HCT116 (cell line): ENCODE data around the gene CCDC154.

Experiments used
- CTCF ChIP-seq, 3 experiments: fragments of 200-600 bp in 1 of 3; sonication (generic) in 1 of 3; IDR thresholded peaks in 2 of 3; conservative IDR thresholded peaks in 1 of 3; 2 replicates each; pipeline ENCODE4 v1.5.1; 2012 to 2017; ENCODE audit warnings: low read depth in 2 of 3, low read length in 2 of 3, antibody characterized with exemption in 1 of 3, borderline replicate concordance in 1 of 3, control low read depth in 1 of 3, mild to moderate bottlenecking in 1 of 3, mixed read lengths in 1 of 3, mixed run types in 1 of 3, moderate library complexity in 1 of 3; ENCODE audit not compliant: insufficient read depth in 1 of 3
- ELF1 ChIP-seq: IDR thresholded peaks from 2 replicates; pipeline ENCODE4 v1.6.1; 2012; ENCODE audit warnings: low read depth, borderline replicate concordance
- EZH2 ChIP-seq: fragments of 200-600 bp; sonication (generic); IDR thresholded peaks from 2 replicates; pipeline ENCODE4 v1.6.1; 2017; ENCODE audit warnings: antibody characterized with exemption, mixed run types
- POLR2A ChIP-seq: IDR thresholded peaks from 2 replicates; pipeline ENCODE4 v1.7.0; 2011; ENCODE audit warnings: borderline replicate concordance; ENCODE audit not compliant: insufficient read depth, insufficient read length; ENCODE audit errors: extremely low read depth
- RAD21 ChIP-seq: IDR thresholded peaks from 2 replicates; pipeline ENCODE4 v1.6.1; 2012; ENCODE audit warnings: low read depth, mild to moderate bottlenecking
- YY1 ChIP-seq: IDR thresholded peaks from 2 replicates; pipeline ENCODE4 v1.6.1; 2011; ENCODE audit warnings: low read length, low read depth, moderate library complexity, mild to moderate bottlenecking; ENCODE audit not compliant: insufficient replicate concordance; ENCODE audit errors: extremely low read depth
- ZNF274 ChIP-seq: fragments of 200-500 bp; sonication (Bioruptor generic); IDR thresholded peaks from 2 replicates; pipeline ENCODE4 v1.6.1; 2014; ENCODE audit warnings: mild to moderate bottlenecking, low read depth, low read length, inconsistent platforms

DNA sequence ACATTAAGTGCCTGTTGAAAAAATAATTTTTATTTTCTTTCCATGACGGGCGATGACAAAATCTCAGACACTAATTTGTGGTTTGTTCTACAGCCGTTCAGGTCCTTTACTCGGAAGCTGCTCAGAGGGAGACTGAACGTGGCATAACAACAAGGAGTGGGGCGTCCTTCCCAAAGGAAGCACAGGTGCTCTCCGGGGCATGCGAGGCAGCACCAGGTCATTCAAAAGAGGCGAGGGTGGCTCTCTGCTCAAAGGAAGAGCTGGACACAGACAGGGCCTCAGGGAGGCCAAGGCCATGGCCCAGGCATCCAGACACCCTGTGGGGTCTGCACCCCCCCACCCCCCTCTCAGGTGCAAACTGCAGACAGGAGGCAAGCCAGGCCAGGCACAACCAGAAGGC is 46.0 kb downstream of the CCDC154 start:
- no peak for TF ChIP-seq RAD21
- TF ChIP-seq YY1: no peak
- TF ChIP-seq CTCF (IDR thresholded peaks at IDR 0.05 in 2 of 3, conservative IDR thresholded peaks at IDR 0.05 in 1 of 3; ENCODE audit: borderline replicate concordance in 1 of 3, insufficient read depth in 1 of 3, low read depth in 2 of 3, low read length in 2 of 3): no peak
- TF ChIP-seq POLR2A: no peak
- TF ChIP-seq EZH2: no peak
- TF ChIP-seq ZNF274: no peak
- no peak for TF ChIP-seq ELF1
